ENCODE measurements around the gene LGALSL. TPM values are rescaled to one million over a fixed set of nuclear protein-coding genes. Genes with fewer than 3 reads are reported as not detected.

Gene LGALSL
- total RNA-seq, 4 donors from 2014 or later = 16.4 to 56.0 (median 33.5) TPM

DNA sequence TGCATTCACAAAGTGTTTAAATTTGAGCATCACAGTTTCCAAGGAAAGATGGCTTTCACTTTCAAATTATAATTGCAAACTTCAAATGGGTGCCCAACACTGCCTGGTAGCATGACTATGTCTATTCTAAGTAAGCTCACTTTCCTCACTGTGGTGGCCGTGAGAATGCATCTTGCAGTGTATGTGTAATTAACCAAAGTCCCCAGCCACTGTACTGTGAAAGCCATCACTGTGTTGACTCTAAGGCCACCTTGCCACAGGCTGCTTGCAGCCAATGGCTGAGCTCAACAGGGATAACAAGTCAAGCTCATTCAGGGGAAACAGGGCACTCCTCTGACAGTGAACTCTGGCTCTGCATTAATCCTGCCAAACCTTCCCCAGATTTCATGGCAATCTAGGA is 43.3 kb upstream of the LGALSL start:
- Histone ChIP-seq H3K4me3 (no peak overlapping the region), H3K36me3 (no peaks in the 10 kb centered on the region), H3K27me3 (no peaks in the 10 kb centered on the region), H3K9me3 (no peaks in the 10 kb centered on the region), H3K27ac (no peak overlapping the region), H3K4me1 (peaks cover 5 to 13% (median 8%) of the 10 kb centered on the region in 3 donors)
- intact Hi-C loops (cut with DNase I) = no loop called here
- no peak for DNase-seq
- WGBS, 2 donors = 82 to 92% methylated on average over 1 of the region's 1 CpG
- no peak for TF ChIP-seq POLR2A (IDR thresholded peaks at IDR 0.05)
- TF ChIP-seq, protein P1, sequence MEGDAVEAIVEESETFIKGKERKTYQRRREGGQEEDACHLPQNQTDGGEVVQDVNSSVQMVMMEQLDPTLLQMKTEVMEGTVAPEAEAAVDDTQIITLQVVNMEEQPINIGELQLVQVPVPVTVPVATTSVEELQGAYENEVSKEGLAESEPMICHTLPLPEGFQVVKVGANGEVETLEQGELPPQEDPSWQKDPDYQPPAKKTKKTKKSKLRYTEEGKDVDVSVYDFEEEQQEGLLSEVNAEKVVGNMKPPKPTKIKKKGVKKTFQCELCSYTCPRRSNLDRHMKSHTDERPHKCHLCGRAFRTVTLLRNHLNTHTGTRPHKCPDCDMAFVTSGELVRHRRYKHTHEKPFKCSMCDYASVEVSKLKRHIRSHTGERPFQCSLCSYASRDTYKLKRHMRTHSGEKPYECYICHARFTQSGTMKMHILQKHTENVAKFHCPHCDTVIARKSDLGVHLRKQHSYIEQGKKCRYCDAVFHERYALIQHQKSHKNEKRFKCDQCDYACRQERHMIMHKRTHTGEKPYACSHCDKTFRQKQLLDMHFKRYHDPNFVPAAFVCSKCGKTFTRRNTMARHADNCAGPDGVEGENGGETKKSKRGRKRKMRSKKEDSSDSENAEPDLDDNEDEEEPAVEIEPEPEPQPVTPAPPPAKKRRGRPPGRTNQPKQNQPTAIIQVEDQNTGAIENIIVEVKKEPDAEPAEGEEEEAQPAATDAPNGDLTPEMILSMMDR (IDR thresholded peaks at IDR 0.05) = no peak

DNA sequence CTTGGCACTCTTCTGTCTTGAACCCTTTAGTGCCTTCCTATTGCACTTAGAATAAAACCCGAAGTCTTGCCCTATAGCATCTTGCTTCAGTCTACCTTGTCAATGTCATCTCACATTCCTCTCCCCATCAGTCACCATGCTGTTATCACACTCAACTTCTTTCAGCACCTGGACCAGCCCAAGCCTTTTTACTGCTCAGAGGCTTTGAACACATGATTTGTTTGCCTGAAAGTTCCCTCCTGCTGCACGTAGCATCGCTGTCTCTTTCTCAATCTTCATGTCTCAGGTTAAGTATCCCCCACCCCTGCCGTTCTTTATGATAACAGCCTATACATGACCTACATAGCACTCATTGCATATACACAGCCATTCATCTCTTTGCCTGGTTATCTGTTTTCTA is 41.3 kb upstream of the LGALSL start:
- DNase-seq = no peak
- no peak overlapping the region for H3K27ac ChIP-seq
- H3K27me3 ChIP-seq = no peaks in the 10 kb centered on the region
- TF ChIP-seq, protein P1 (IDR thresholded peaks at IDR 0.05) = no peak
- no peak for TF ChIP-seq POLR2A (IDR thresholded peaks at IDR 0.05)
- no peaks in the 10 kb centered on the region for H3K4me1 ChIP-seq
- H3K36me3 ChIP-seq = no peaks in the 10 kb centered on the region
- H3K9me3 ChIP-seq = no peaks in the 10 kb centered on the region
- intact Hi-C loops (cut with DNase I) = no loop called here
- no peak overlapping the region for H3K4me3 ChIP-seq
- 93 to 94% methylated on average over 4 of the region's 4 CpGs for WGBS, 2 donors

DNA sequence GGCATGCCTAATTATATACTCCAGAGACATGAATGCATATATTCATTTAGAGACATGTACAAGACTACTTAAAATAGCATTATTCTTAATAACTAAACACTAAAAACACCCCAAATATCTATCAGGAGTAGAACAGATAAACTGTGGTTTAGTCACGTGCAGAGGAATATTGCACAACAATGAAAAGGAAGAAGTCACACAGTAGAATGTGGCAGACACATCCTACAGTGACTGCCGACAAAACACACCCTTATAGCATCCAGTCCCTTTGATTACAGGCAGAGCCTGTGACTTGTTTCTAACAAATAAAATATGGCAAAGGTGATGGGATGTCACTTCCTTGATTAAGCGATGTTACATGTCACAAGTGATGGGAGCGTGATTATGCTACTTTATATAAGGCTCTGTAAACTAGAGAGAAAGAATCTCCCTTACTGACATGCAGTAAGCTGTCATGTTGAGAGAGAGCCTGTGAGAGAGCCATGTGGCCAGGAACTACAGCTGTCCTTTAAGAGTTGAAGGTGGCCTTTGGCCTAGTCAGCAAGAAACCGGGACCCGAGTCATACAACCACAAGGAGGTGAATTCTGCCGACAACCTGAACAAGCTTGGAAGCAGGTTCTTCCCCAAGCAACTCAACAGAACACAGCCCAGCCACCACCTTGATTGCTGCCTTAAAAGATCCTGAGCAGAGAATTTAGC is 39.1 kb upstream of the LGALSL start:
- TF ChIP-seq, protein P1 (IDR thresholded peaks at IDR 0.05) = no peak
- TF ChIP-seq POLR2A (IDR thresholded peaks at IDR 0.05) = no peak
- Histone ChIP-seq H3K9me3 (no peaks in the 10 kb centered on the region), H3K27ac (no peak overlapping the region), H3K36me3 (no peaks in the 10 kb centered on the region), H3K27me3 (no peaks in the 10 kb centered on the region), H3K4me3 (no peak overlapping the region), H3K4me1 (peaks cover 0 to 2% (median 0%) of the 10 kb centered on the region in 3 donors)
- WGBS, 2 donors = 82 to 88% methylated on average over 7 of the region's 7 CpGs
- DNase-seq = no peak
- intact Hi-C loops (cut with DNase I) = no loop called here

GRCh38 chr2:64417624-64418023 is 36.3 kb upstream of the LGALSL start:
- no peak overlapping the region for H3K27ac ChIP-seq
- no peaks in the 10 kb centered on the region for H3K36me3 ChIP-seq
- peaks cover 0 to 16% (median 0%) of the 10 kb centered on the region in 3 donors for H3K4me1 ChIP-seq
- intact Hi-C loops (cut with DNase I) = no loop called here
- no peaks in the 10 kb centered on the region for H3K27me3 ChIP-seq
- no peak overlapping the region for H3K4me3 ChIP-seq
- 62 to 76% methylated on average over 3 of the region's 3 CpGs for WGBS, 2 donors
- no peaks in the 10 kb centered on the region for H3K9me3 ChIP-seq
- TF ChIP-seq, protein P1 (IDR thresholded peaks at IDR 0.05) = no peak
- no peak for TF ChIP-seq POLR2A (IDR thresholded peaks at IDR 0.05)
- no peak for DNase-seq

DNA sequence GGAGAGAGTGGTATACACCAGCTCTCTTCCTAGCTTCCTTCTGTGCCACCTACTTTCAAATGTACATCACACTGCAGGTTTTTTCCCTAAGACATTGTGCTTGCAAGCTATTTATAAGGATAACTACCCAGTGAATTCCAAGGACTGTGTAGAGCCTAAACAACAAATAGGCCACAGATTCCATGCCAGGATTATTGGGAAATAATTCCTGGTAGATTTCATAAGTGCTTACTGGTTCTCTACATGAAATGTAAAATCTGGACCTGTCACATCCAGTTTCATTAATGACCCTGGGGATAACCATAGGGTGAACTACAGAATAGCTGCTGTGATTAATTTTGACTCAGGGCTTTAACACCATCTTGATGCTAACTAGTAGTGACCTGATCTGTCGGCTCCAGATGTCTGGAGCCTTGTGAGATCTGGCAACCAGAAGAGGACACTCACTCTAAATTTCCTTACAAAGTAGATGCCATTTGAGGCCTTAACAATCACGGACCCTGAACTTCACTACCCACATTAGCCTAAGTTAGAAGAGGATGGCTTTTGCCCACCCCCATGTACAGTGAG is 34.3 kb upstream of the LGALSL start:
- H3K36me3 ChIP-seq = no peaks in the 10 kb centered on the region
- no peak for DNase-seq
- WGBS, 2 donors = 53 to 73% methylated on average over 2 of the region's 2 CpGs
- no peaks in the 10 kb centered on the region for H3K9me3 ChIP-seq
- no peak for TF ChIP-seq POLR2A (IDR thresholded peaks at IDR 0.05)
- TF ChIP-seq, protein P1 (IDR thresholded peaks at IDR 0.05) = no peak
- no peak overlapping the region for H3K27ac ChIP-seq
- intact Hi-C loops (cut with DNase I) = no loop called here
- no peak overlapping the region for H3K4me3 ChIP-seq
- peaks cover 0 to 16% (median 0%) of the 10 kb centered on the region in 3 donors for H3K4me1 ChIP-seq
- H3K27me3 ChIP-seq = no peaks in the 10 kb centered on the region

Data from esophagus squamous epithelium (tissue), 5 donors.